Activated T-helper 2 cell treated with anti-CD3 and anti-CD28 coated beads, Interferon-gamma antibody, Interleukin-2, Interleukin-4, amounts not matched to agents 10 μg/mL and 5 μg/mL and 100 μg/mL, durations not matched to agents 14 hours and 24 hours and 36 hours (primary cell): ENCODE measurements around the gene ARHGAP44. TPM values are rescaled to one million over a fixed set of nuclear protein-coding genes. Genes with fewer than 3 reads are reported as not detected.
"Not testable (repeated sequence)": the region's sequence is repeated elsewhere in the genome, so short reads cannot be mapped to it uniquely, and the experiment has no call there.

Source experiments
- DNase-seq: peaks from one replicate; pipeline ENCODE4 v3.0.0; 2021; ENCODE audit warnings: low spot score
- H3K27ac Mint-ChIP-seq: one replicate; pipeline ENCODE4 v1.8.0; 2021; ENCODE audit warnings: mixed read lengths
- H3K27me3 Mint-ChIP-seq: one replicate; pipeline ENCODE4 v1.8.0; 2021; ENCODE audit warnings: low read depth, mixed read lengths
- H3K36me3 Mint-ChIP-seq: one replicate; pipeline ENCODE4 v1.8.0; 2021; ENCODE audit warnings: low read depth, mixed read lengths
- H3K4me1 Mint-ChIP-seq: one replicate; pipeline ENCODE4 v1.8.0; 2021; ENCODE audit warnings: low read depth, mixed read lengths
- H3K4me3 Mint-ChIP-seq: one replicate; pipeline ENCODE4 v1.8.0; 2021; ENCODE audit warnings: low read depth, mild to moderate bottlenecking, moderate library complexity, mixed read lengths
- H3K9me3 Mint-ChIP-seq: one replicate; pipeline ENCODE4 v1.8.0; 2021; ENCODE audit warnings: mixed read lengths
- intact Hi-C: fragments of 100-400 bp; cut with micrococcal nuclease; formaldehyde crosslinking; loops from one replicate; pipeline ENCODE4 v1.15.1; 2023
- total RNA-seq: library from RNA; stranded (reverse); gene quantifications from 2 replicates; pipeline ENCODE4 v1.2.3, GENCODE V29; 2022

The ARHGAP44 gene
- total RNA-seq, 1 donor from 2014 or later: 0.21 TPM

DNA sequence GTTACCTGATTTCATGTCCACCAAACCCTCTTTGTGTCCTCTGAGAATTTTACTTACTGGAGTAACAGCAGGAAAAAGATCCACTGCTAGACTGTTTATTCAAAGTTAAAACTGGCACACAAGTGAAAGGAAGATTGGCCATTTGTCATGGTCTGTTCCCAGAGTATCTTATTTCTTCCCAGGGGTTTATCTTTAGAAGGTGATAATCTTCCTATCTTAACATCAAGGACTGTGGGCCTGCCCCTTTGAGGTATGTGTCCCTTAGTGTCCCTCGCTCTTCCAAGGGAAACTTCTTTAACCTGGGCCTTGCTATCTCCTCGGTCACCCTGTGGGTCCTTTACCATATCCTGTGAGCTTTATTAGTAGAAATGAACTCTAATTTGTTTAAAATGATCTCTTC, 49.7 kb downstream of the ARHGAP44 start:
- H3K9me3 Mint-ChIP-seq: peaks cover 17% of the 10 kb centered on the region
- H3K27me3 Mint-ChIP-seq: no peaks in the 10 kb centered on the region
- no peak for DNase-seq
- H3K4me3 Mint-ChIP-seq: no peak overlapping the region
- no peaks in the 10 kb centered on the region for H3K4me1 Mint-ChIP-seq
- no peaks in the 10 kb centered on the region for H3K36me3 Mint-ChIP-seq
- no peak overlapping the region for H3K27ac Mint-ChIP-seq
- intact Hi-C loops: no loop called here

GRCh38 chr17:12842936-12843335, 53.6 kb downstream of the ARHGAP44 start:
- H3K27me3 Mint-ChIP-seq: no peaks in the 10 kb centered on the region
- no peak overlapping the region for H3K4me3 Mint-ChIP-seq
- intact Hi-C loops: no loop called here
- H3K9me3 Mint-ChIP-seq: peaks cover 12% of the 10 kb centered on the region
- no peak for DNase-seq
- H3K27ac Mint-ChIP-seq: no peak overlapping the region
- no peaks in the 10 kb centered on the region for H3K4me1 Mint-ChIP-seq
- no peaks in the 10 kb centered on the region for H3K36me3 Mint-ChIP-seq

DNA sequence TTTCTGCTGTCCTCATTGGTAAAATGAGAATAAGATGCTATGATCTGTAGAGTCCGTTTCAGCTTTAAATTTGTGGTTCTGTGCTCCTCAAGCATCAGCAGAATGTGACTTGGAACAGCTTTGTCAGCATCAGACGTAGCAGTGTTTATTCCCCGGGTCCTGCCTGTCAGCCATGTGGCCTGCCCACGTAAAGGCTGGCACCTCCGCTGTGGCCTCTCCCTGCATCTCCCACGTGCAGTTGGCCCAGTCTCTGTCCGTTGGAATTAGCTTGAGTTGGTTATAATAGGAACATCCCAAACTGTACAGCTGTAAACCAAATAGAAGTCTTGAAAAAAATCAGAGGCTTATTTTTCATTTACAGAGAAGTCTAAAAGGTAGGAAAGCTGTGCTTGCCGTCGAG, 61.7 kb downstream of the ARHGAP44 start:
- no peak overlapping the region for H3K27ac Mint-ChIP-seq
- no peak for DNase-seq
- no peak overlapping the region for H3K4me3 Mint-ChIP-seq
- H3K27me3 Mint-ChIP-seq: no peaks in the 10 kb centered on the region
- peaks cover 35% of the 10 kb centered on the region for H3K9me3 Mint-ChIP-seq
- H3K36me3 Mint-ChIP-seq: no peaks in the 10 kb centered on the region
- no peaks in the 10 kb centered on the region for H3K4me1 Mint-ChIP-seq
- intact Hi-C loops: no loop called here

GRCh38 chr17:12851901-12852435, 62.7 kb downstream of the ARHGAP44 start:
- no peak overlapping the region for H3K4me3 Mint-ChIP-seq

DNA sequence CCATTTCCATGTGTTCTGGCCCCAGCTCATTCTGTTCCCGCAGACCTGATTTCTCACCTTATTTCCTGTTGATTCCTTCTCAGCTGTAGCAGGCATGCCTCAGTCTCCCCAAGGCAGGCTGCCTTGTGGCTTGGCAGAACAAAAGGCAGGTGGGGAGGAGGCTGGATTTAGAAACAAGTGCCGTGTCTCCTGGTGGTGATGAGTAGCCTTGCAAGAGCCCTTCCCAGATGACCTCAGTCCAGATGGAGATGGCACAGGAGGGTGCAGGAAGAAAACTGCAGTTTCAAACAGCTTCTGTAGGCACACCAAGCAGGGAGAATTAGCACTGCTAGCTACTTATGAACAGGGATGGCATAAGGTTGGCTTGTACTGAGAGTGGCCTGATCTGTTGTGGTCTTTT, 64.6 kb downstream of the ARHGAP44 start:
- H3K9me3 Mint-ChIP-seq: peaks cover 38% of the 10 kb centered on the region
- H3K4me3 Mint-ChIP-seq: no peak overlapping the region
- H3K27me3 Mint-ChIP-seq: no peaks in the 10 kb centered on the region
- DNase-seq: no peak
- no peaks in the 10 kb centered on the region for H3K4me1 Mint-ChIP-seq
- intact Hi-C loops: no loop called here
- no peaks in the 10 kb centered on the region for H3K36me3 Mint-ChIP-seq
- no peak overlapping the region for H3K27ac Mint-ChIP-seq

More at GRCh38 chr17:12851901-12852435, 62.7 kb downstream of the ARHGAP44 start:
- H3K4me1 Mint-ChIP-seq: no peaks in the 10 kb centered on the region
- DNase-seq: no peak
- intact Hi-C loops: no loop called here
- no peaks in the 10 kb centered on the region for H3K27me3 Mint-ChIP-seq
- H3K27ac Mint-ChIP-seq: no peak overlapping the region
- peaks cover 38% of the 10 kb centered on the region for H3K9me3 Mint-ChIP-seq
- H3K36me3 Mint-ChIP-seq: no peaks in the 10 kb centered on the region

DNA sequence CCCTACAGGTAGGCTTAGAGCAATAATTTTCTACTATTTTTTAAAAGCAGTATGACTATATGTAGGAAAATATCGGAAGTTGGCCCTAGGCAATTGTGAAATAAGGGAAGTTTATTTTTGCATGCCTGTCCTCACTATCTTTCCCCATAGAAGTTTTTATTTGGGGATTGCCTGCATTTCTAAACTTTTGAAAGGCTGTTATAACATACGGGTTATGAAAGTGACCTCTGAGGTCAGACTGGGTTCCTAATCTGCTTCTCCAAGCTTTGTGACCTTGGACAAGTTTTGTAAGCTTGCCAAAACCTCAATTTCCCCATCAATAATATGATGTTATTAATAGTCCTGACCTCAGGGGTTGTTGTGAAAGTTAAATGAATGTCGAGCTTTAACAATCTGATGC, 67.1 kb downstream of the ARHGAP44 start:
- H3K4me3 Mint-ChIP-seq: no peak overlapping the region

GRCh38 chr17:12857592-12857991, 68.3 kb downstream of the ARHGAP44 start:
- DNase-seq: no peak
- Mint-ChIP-seq H3K27me3 (no peaks in the 10 kb centered on the region), H3K4me3 (no peak overlapping the region), H3K27ac (no peak overlapping the region), H3K9me3 (peaks cover 33% of the 10 kb centered on the region), H3K4me1 (no peaks in the 10 kb centered on the region), H3K36me3 (no peaks in the 10 kb centered on the region)
- intact Hi-C loops: no loop called here

More for the DNA sequence above, 67.1 kb downstream of the ARHGAP44 start:
- intact Hi-C loops: no loop called here
- Mint-ChIP-seq H3K4me1 (no peaks in the 10 kb centered on the region), H3K27ac (no peak overlapping the region), H3K9me3 (peaks cover 41% of the 10 kb centered on the region), H3K27me3 (no peaks in the 10 kb centered on the region), H3K36me3 (no peaks in the 10 kb centered on the region)
- DNase-seq: no peak

- intact Hi-C loops: no loop called here
- Mint-ChIP-seq H3K9me3 (peaks cover 18% of the 10 kb centered on the region), H3K27ac (no peak overlapping the region), H3K36me3 (no peaks in the 10 kb centered on the region), H3K4me3 (no peak overlapping the region), H3K4me1 (no peaks in the 10 kb centered on the region), H3K27me3 (no peaks in the 10 kb centered on the region)
- no peak for DNase-seq
These were observed 70.2 kb downstream of the ARHGAP44 start for GRCh38 chr17:12859520-12859919.

- H3K4me3 Mint-ChIP-seq: no peak overlapping the region
- H3K27ac Mint-ChIP-seq: no peak overlapping the region
- no peaks in the 10 kb centered on the region for H3K36me3 Mint-ChIP-seq
- peaks cover 11% of the 10 kb centered on the region for H3K9me3 Mint-ChIP-seq
- intact Hi-C loops: no loop called here
- no peaks in the 10 kb centered on the region for H3K4me1 Mint-ChIP-seq
- no peaks in the 10 kb centered on the region for H3K27me3 Mint-ChIP-seq
- DNase-seq: no peak
These were observed 76.5 kb downstream of the ARHGAP44 start for GRCh38 chr17:12865769-12866168.

DNA sequence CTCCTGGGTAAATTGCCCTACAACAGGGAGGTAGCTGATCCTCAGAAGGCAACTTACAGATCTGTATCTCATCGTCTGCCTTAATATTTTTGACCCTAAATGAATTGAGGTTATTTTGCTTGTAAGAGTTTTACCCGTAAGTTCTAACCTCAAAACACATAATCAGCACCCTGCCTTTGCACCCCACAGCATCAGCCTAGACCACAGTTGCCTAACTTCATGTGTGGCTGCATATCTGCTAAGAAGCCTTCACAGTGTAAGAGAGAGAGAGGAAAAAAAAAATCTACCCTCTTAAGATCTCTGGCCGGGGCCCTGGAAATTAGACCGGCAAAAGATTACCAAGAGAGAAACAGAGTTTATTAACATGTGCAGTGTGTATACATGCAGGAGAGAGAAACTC, 76.9 kb downstream of the ARHGAP44 start:
- peaks cover 15% of the 10 kb centered on the region for H3K9me3 Mint-ChIP-seq
- intact Hi-C loops: no loop called here
- H3K4me1 Mint-ChIP-seq: no peaks in the 10 kb centered on the region
- no peak overlapping the region for H3K4me3 Mint-ChIP-seq
- H3K27me3 Mint-ChIP-seq: no peaks in the 10 kb centered on the region
- H3K36me3 Mint-ChIP-seq: no peaks in the 10 kb centered on the region
- no peak for DNase-seq
- no peak overlapping the region for H3K27ac Mint-ChIP-seq

- peaks cover 26% of the 10 kb centered on the region for H3K9me3 Mint-ChIP-seq
- H3K27ac Mint-ChIP-seq: no peak overlapping the region
- H3K36me3 Mint-ChIP-seq: no peaks in the 10 kb centered on the region
- no peak for DNase-seq
- intact Hi-C loops: no loop called here
- no peak overlapping the region for H3K4me3 Mint-ChIP-seq
- no peaks in the 10 kb centered on the region for H3K27me3 Mint-ChIP-seq
- H3K4me1 Mint-ChIP-seq: no peaks in the 10 kb centered on the region
These were observed 78.4 kb downstream of the ARHGAP44 start for GRCh38 chr17:12867726-12868125.

- intact Hi-C loops, H3K27me3 Mint-ChIP-seq, DNase-seq, H3K36me3 Mint-ChIP-seq, H3K27ac Mint-ChIP-seq, H3K4me1 Mint-ChIP-seq, H3K4me3 Mint-ChIP-seq: not testable (repeated sequence)
- peaks cover 33% of the 10 kb centered on the region for H3K9me3 Mint-ChIP-seq
These were observed 84.3 kb downstream of the ARHGAP44 start for GRCh38 chr17:12873415-12874125.

- Mint-ChIP-seq H3K9me3 (peaks cover 15% of the 10 kb centered on the region), H3K4me3 (no peak overlapping the region), H3K27ac (no peak overlapping the region), H3K27me3 (no peaks in the 10 kb centered on the region), H3K4me1 (no peaks in the 10 kb centered on the region), H3K36me3 (no peaks in the 10 kb centered on the region)
- intact Hi-C loops: no loop called here
- no peak for DNase-seq
These were observed 88.8 kb downstream of the ARHGAP44 start for GRCh38 chr17:12877953-12878669.
